Stimulated activated naive CD8-positive, alpha-beta T cell treated with anti-CD3 and anti-CD28 coated beads, Interleukin-15, Interleukin-2, amounts not matched to agents 100 ng/mL and 50 ng/mL, for 24 hours (primary cell): Measurements from ENCODE around the gene HSD11B1L.

Source experiments
- H3K27ac Mint-ChIP-seq: one replicate; pipeline ENCODE4 v1.8.0; 2021; ENCODE audit warnings: mild to moderate bottlenecking, mixed read lengths
- H3K27me3 Mint-ChIP-seq: one replicate; pipeline ENCODE4 v1.8.0; 2021; ENCODE audit warnings: mixed read lengths
- H3K36me3 Mint-ChIP-seq: one replicate; pipeline ENCODE4 v1.8.0; 2021; ENCODE audit warnings: low read depth, mixed read lengths
- H3K4me1 Mint-ChIP-seq: one replicate; pipeline ENCODE4 v1.8.0; 2021; ENCODE audit warnings: low read depth, mixed read lengths
- H3K4me3 Mint-ChIP-seq: one replicate; pipeline ENCODE4 v1.8.0; 2021; ENCODE audit warnings: mild to moderate bottlenecking, mixed read lengths
- H3K9me3 Mint-ChIP-seq: one replicate; pipeline ENCODE4 v1.8.0; 2021; ENCODE audit warnings: mixed read lengths

HSD11B1L gene

DNA sequence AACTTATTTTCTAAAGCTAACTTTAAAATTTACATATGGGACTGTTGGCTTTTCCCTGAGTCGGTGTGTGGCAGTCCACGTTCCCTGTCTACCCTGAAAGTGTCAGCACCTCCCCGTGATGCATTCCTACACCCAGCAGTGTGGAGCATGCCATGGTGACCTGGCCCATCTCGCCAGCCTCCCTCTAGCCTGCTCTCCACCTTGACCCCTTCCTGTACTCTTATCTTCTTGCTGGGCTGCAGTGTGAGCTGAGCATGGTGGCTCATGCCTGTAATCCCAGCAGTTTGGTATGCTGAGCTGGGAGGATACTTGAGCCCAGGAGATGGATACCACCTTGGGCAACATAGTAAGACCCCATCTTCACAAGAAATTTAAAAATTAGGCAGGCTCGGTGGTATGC lies 25.9 kb upstream of the HSD11B1L start:
- H3K27ac Mint-ChIP-seq, result no peak overlapping the region
- H3K36me3 Mint-ChIP-seq, result peaks cover 62% of the 10 kb centered on the region
- H3K9me3 Mint-ChIP-seq, result no peaks in the 10 kb centered on the region
- no peaks in the 10 kb centered on the region for H3K27me3 Mint-ChIP-seq
- H3K4me3 Mint-ChIP-seq, result no peak overlapping the region
- no peaks in the 10 kb centered on the region for H3K4me1 Mint-ChIP-seq

- peaks cover 59% of the 10 kb centered on the region for H3K36me3 Mint-ChIP-seq
- H3K4me1 Mint-ChIP-seq, result no peaks in the 10 kb centered on the region
- H3K27ac Mint-ChIP-seq, result no peak overlapping the region
- no peaks in the 10 kb centered on the region for H3K9me3 Mint-ChIP-seq
- H3K4me3 Mint-ChIP-seq, result no peak overlapping the region
- H3K27me3 Mint-ChIP-seq, result no peaks in the 10 kb centered on the region
Observed at GRCh38 chr19:5655412-5655811, 25.4 kb upstream of the HSD11B1L start.

DNA sequence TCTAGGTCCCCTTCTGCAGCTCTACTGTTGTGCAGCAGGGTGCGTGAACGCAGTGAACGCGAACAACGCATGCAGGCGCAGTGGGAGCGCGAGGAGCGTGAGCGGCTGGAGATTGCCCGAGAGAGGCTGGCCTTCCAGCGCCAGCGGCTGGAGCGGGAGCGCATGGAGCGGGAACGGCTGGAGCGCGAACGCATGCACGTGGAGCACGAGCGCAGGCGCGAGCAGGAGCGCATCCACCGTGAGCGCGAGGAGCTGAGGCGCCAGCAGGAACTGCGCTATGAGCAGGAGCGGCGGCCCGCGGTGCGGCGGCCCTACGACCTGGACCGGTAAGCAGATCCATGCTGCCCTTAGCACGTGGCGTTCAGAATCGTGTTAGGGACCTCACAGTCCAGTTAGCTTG lies 19.3 kb upstream of the HSD11B1L start:
- H3K27ac Mint-ChIP-seq, result no peak overlapping the region
- H3K4me3 Mint-ChIP-seq, result no peak overlapping the region
- no peaks in the 10 kb centered on the region for H3K27me3 Mint-ChIP-seq
- no peaks in the 10 kb centered on the region for H3K9me3 Mint-ChIP-seq
- peaks cover 56% of the 10 kb centered on the region for H3K36me3 Mint-ChIP-seq
- H3K4me1 Mint-ChIP-seq, result peaks cover 16% of the 10 kb centered on the region

DNA sequence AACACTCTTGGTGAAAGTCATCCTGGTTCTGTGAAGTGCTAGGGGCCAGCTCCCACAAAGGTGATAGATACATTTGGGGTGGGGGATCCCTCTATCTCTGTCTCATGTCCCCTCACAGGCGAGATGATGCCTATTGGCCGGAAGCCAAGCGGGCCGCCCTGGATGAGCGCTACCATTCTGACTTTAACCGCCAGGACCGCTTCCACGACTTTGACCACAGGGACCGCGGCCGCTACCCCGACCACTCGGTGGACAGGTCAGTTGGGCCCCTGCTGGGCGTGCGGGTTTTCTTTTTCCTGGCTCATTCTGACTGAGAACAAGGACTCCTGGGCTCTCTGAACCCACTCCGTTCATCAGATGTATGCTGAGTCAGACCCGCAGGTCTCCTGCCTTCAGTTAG lies 16.9 kb upstream of the HSD11B1L start:
- H3K4me3 Mint-ChIP-seq, result no peak overlapping the region
- H3K4me1 Mint-ChIP-seq, result peaks cover 16% of the 10 kb centered on the region
- no peaks in the 10 kb centered on the region for H3K27me3 Mint-ChIP-seq
- peak overlapping the region; percentile 45 for H3K27ac Mint-ChIP-seq
- no peaks in the 10 kb centered on the region for H3K9me3 Mint-ChIP-seq
- H3K36me3 Mint-ChIP-seq, result peaks cover 65% of the 10 kb centered on the region

DNA sequence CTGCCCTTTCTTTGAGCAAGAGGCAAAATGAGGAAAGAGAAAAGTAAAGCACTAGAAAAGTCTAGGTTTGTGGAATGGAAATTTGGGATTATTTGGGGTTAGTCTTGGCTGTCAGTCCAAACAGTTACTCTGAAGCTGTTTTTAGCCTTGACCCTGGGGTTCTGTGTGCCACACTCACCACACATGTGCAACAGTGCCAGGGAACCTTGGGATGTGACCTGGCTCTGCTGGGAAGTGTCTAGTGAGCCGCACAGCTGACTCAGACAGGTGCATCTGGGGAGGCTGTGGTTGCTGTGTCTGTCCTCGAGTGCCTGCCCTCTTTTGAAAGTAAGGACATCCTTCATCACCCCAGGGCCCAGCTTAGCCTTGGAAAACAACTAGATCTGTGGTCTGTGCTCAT lies 16.3 kb upstream of the HSD11B1L start:
- no peak overlapping the region for H3K27ac Mint-ChIP-seq
- no peaks in the 10 kb centered on the region for H3K9me3 Mint-ChIP-seq
- peaks cover 71% of the 10 kb centered on the region for H3K36me3 Mint-ChIP-seq

DNA sequence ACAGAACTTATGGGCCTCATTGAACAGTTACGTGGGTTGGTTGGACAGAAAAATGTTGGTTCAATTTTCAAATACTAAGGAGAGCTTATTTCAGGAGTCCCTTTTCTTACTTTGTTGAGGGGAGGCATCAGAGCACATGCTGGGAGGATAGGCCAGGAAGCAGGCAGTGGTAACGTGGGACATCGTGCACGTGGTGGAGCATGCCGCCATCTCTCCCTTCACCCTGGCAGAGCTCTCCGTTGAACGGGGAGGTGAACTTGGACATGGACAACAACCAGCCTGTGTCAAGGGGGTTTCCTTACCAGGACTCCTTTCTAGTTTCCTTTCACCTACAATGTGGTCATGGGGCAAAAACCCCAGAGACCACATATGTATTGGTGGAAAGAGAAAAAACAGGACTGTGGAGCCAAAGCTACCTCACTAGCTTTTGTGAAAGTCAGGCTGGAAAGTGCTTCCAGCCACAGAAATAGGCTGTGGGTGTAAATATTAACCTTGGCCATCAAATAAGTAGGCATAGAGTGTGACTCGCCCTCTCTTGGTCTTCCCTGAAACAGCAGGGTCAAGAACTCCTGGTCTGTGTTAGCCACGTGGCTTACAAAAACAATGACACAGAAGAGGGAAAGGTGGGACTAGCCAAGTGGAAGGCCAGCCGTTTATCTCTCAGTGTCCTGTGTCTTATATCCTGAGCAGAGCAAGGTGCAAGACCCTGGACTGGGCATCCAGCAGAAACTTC lies 14.9 kb upstream of the HSD11B1L start:
- H3K27me3 Mint-ChIP-seq, result no peaks in the 10 kb centered on the region
- H3K4me3 Mint-ChIP-seq, result no peak overlapping the region
- H3K36me3 Mint-ChIP-seq, result peaks cover 69% of the 10 kb centered on the region
- peak overlapping the region; percentile 75 for H3K27ac Mint-ChIP-seq
- H3K9me3 Mint-ChIP-seq, result no peaks in the 10 kb centered on the region
- peaks cover 16% of the 10 kb centered on the region for H3K4me1 Mint-ChIP-seq

More for the DNA sequence above, 16.3 kb upstream of the HSD11B1L start:
- no peaks in the 10 kb centered on the region for H3K27me3 Mint-ChIP-seq
- peaks cover 16% of the 10 kb centered on the region for H3K4me1 Mint-ChIP-seq
- no peak overlapping the region for H3K4me3 Mint-ChIP-seq

GRCh38 chr19:5666921-5667610 lies 13.8 kb upstream of the HSD11B1L start:
- H3K27ac Mint-ChIP-seq, result peak overlapping the region; percentile 40

GRCh38 chr19:5667751-5668271 lies 13.0 kb upstream of the HSD11B1L start:
- Mint-ChIP-seq H3K4me1 (peaks cover 16% of the 10 kb centered on the region), H3K9me3 (no peaks in the 10 kb centered on the region), H3K27me3 (no peaks in the 10 kb centered on the region), H3K36me3 (peaks cover 65% of the 10 kb centered on the region), H3K27ac (no peak overlapping the region), H3K4me3 (no peak overlapping the region)

More at GRCh38 chr19:5666921-5667610, 13.8 kb upstream of the HSD11B1L start:
- Mint-ChIP-seq H3K27me3 (no peaks in the 10 kb centered on the region), H3K36me3 (peaks cover 64% of the 10 kb centered on the region), H3K4me3 (no peak overlapping the region), H3K9me3 (no peaks in the 10 kb centered on the region), H3K4me1 (peaks cover 16% of the 10 kb centered on the region)

DNA sequence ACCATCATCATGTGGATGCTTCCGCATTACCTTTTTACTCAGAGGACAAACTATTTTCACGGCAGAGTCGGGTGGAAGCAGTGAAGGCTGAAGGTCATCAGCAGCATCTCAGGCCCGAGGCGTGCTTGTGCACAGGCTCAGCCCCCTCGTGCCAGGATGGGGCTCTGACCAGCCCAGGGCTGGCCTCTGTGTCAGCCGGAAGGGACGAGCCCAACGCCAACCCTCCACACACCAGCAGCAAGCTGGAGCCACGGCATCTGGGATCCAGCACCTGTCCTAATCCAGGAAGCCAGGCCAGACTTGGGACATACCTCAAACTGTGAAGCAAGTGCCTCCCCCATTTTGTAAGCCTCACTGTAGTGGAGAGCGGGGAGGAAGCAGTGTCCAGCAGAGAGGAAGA lies 11.6 kb upstream of the HSD11B1L start:
- Mint-ChIP-seq H3K4me1 (peaks cover 16% of the 10 kb centered on the region), H3K9me3 (no peaks in the 10 kb centered on the region), H3K27me3 (no peaks in the 10 kb centered on the region), H3K36me3 (peaks cover 62% of the 10 kb centered on the region), H3K4me3 (no peak overlapping the region), H3K27ac (no peak overlapping the region)

DNA sequence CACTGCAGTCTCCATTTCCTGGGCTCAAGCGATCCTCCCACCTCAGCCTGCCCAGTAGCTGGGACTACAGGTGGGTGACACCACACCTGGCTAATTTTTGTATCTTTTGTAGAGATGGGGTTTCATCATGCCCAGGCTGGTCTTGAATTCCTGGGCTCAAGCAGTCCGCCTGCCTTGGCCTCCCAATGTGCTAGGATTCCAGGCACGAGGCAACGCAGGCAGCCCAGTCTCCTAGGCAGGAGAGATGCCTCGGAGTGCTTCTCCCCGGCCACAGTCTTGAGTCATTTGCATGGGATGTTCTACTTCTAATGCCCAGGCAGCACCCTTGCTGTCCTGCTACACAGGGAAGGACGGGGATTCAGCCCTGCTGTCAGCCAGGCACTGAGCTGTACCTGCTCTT lies 9.2 kb upstream of the HSD11B1L start:
- Mint-ChIP-seq H3K36me3 (peaks cover 40% of the 10 kb centered on the region), H3K27me3 (no peaks in the 10 kb centered on the region), H3K4me3 (no peak overlapping the region), H3K9me3 (no peaks in the 10 kb centered on the region), H3K27ac (peak overlapping the region; percentile 21), H3K4me1 (no peaks in the 10 kb centered on the region)

DNA sequence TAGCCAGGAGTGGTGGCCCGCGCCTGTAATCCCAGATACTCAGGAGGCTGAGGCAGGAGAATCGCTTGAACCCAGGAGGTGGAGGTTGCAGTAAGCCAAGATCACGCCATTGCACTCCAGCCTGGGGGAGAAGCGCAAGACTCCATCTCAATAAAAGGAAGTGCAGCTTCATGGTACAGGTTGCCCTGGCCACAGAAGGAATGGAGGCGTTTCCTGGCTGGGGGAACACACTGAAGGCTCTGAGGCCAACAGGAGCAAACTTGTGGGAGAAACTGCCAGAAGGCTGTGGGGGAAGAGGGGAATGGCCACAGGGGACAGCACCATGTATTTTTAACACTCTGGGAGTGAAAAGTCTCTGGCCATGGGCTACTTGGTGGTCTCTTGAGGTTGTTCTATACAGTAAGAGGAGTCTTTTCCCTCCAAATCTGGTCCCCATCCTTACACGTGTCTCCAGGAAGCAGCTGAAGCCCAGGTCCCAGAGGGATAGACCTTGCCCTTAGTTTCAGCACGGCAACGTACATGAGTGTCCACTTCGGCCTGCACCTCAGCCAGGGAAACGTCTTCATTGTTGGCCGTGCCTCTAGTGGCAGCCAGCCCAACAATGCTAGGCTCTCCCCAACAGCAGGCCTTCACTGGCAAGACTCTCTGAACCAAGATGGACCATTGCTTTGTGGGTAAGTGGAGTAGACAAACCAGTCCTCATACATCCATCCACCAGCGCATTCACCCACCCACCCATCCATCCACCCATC lies 7.9 kb upstream of the HSD11B1L start:
- no peak overlapping the region for H3K4me3 Mint-ChIP-seq
- no peaks in the 10 kb centered on the region for H3K4me1 Mint-ChIP-seq
- H3K27ac Mint-ChIP-seq, result no peak overlapping the region
- no peaks in the 10 kb centered on the region for H3K27me3 Mint-ChIP-seq
- peaks cover 28% of the 10 kb centered on the region for H3K36me3 Mint-ChIP-seq
- no peaks in the 10 kb centered on the region for H3K9me3 Mint-ChIP-seq

- Mint-ChIP-seq H3K4me1 (no peaks in the 10 kb centered on the region), H3K27me3 (no peaks in the 10 kb centered on the region), H3K4me3 (no peak overlapping the region), H3K36me3 (peaks cover 22% of the 10 kb centered on the region), H3K9me3 (no peaks in the 10 kb centered on the region), H3K27ac (no peak overlapping the region)
Observed at GRCh38 chr19:5673752-5674151, 7.1 kb upstream of the HSD11B1L start.

DNA sequence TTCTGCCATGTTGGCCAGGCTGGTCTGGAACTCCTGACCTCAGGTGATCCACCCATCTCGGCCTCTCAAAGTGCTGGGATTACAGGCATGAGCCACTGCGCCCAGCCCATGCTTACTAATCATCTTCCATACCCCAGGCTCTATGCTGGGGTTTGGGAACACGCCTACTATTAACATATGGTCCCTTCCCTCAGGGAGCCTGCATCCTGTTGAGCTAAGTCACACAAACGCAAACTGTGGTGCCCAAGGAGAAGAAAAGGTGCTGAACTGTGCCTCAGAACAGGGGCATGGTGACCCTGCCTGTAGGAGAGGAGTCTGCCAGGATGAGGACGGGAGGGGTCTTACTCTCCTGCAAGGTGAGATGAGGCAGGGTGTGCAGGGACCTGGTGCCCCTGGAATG lies 6.1 kb upstream of the HSD11B1L start:
- no peak overlapping the region for H3K4me3 Mint-ChIP-seq
- no peak overlapping the region for H3K27ac Mint-ChIP-seq
- H3K4me1 Mint-ChIP-seq, result peaks cover 8% of the 10 kb centered on the region
- peaks cover 12% of the 10 kb centered on the region for H3K36me3 Mint-ChIP-seq
- no peaks in the 10 kb centered on the region for H3K9me3 Mint-ChIP-seq
- no peaks in the 10 kb centered on the region for H3K27me3 Mint-ChIP-seq

DNA sequence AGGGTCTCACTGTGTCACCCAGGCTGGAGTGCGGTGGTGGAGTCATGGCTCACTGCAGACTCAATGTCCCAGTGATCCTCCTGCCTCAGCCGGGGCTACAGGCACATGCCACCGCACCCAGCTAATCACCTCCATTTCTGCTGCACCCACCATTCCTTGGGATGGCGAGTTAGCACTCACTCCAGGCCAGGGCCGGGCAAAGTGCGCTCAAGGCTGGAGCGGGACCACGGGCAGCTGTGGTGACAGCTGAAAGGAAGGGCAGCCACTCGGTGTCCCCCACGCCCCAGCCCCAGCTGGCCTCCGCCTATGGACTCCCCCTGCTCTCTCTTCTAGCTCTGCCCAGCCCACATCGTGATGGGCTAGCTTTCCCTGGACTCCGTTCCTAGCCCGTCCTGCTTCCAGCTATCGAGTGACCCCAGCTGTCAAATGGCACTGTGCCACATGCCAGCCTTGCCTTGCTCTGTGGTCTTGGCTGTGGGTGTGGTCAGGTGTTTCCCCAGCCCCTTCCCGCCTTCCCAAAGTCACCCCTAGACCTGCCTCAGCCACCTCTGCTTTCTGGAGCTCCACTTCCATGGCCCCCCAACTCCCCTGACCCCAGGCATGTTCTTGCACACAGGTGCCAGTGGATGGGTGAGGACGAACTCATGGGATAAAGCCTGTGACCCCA lies 4.6 kb upstream of the HSD11B1L start:
- H3K9me3 Mint-ChIP-seq, result no peaks in the 10 kb centered on the region
- H3K36me3 Mint-ChIP-seq, result peaks cover 11% of the 10 kb centered on the region
- no peak overlapping the region for H3K4me3 Mint-ChIP-seq
- H3K4me1 Mint-ChIP-seq, result peaks cover 13% of the 10 kb centered on the region
- no peak overlapping the region for H3K27ac Mint-ChIP-seq
- H3K27me3 Mint-ChIP-seq, result no peaks in the 10 kb centered on the region

DNA sequence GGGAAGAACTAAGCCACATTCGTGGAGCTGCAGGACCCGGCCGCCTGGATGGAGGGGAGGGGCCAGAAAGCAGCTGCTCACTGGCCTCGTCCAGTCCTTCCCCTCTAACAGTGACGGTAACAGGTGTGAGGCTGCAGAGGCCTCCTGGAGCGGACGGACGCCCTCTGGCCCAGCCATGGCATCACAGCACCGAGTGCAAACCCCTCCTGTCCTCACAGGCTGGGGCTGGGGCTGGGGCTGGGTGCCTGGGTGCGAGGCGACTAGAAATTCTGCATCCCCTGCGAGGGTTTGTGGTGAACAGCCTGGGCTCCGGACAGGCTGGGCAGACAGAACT lies 4.1 kb upstream of the HSD11B1L start:
- H3K27me3 Mint-ChIP-seq, result no peaks in the 10 kb centered on the region
- no peak overlapping the region for H3K27ac Mint-ChIP-seq

More for the DNA sequence above, 4.1 kb upstream of the HSD11B1L start:
- Mint-ChIP-seq H3K9me3 (no peaks in the 10 kb centered on the region), H3K4me3 (no peak overlapping the region), H3K4me1 (peaks cover 18% of the 10 kb centered on the region), H3K36me3 (peaks cover 11% of the 10 kb centered on the region)
